ENCODE results near the gene C19orf38.
A peak's percentile ranks its signal among the peaks of the same experiment; 100 is the strongest.

DNA sequence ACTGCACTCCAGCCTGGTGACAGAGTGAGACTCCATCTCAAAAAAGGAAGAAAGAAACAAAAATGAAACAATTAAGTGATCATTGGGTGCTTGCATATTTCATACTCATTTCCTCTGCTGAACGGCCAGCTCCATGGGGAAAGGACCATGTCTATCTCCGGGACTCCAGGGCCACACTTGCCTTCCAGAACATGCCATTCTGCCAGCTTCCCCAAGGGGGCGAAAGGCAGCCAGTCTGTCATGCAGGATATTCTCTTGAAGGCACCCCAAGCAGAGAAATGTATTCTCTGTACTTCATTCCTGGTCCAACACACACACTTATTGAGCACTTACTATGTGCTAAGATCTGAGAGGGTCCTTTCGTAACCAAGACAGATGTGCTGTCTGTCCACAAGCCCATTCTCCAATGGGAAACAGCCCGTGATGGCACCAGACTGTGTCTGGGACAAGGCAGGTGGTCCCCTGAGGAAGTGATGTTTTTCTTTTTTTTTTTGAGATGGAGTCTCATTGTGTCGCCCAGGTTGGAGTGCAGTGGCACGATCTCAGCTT, 13.0 kb downstream of the C19orf38 start:
- TF ChIP-seq, protein P1, sequence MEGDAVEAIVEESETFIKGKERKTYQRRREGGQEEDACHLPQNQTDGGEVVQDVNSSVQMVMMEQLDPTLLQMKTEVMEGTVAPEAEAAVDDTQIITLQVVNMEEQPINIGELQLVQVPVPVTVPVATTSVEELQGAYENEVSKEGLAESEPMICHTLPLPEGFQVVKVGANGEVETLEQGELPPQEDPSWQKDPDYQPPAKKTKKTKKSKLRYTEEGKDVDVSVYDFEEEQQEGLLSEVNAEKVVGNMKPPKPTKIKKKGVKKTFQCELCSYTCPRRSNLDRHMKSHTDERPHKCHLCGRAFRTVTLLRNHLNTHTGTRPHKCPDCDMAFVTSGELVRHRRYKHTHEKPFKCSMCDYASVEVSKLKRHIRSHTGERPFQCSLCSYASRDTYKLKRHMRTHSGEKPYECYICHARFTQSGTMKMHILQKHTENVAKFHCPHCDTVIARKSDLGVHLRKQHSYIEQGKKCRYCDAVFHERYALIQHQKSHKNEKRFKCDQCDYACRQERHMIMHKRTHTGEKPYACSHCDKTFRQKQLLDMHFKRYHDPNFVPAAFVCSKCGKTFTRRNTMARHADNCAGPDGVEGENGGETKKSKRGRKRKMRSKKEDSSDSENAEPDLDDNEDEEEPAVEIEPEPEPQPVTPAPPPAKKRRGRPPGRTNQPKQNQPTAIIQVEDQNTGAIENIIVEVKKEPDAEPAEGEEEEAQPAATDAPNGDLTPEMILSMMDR (IDR thresholded peaks at IDR 0.05; ENCODE audit: low read depth, low read length, poor library complexity, severe bottlenecking), result peak; percentile 70
- TF ChIP-seq EZH2phosphoT487 (IDR thresholded peaks at IDR 0.05; ENCODE audit: borderline replicate concordance, low read length), result no peak
